HG02588 (cell line): ENCODE results near the gene TDRD12.
"Not testable (repeated sequence)": the region's sequence is repeated elsewhere in the genome, so short reads cannot be mapped to it uniquely, and the experiment has no call there.

ENCODE experiments used
- ATAC-seq: cut with Tn5 transposase; IDR thresholded peaks from one replicate; pipeline ENCODE4 v1.9.1; 2021; ENCODE audit warnings: mild to moderate bottlenecking, moderate library complexity; ENCODE audit not compliant: unreplicated experiment

Gene TDRD12

DNA sequence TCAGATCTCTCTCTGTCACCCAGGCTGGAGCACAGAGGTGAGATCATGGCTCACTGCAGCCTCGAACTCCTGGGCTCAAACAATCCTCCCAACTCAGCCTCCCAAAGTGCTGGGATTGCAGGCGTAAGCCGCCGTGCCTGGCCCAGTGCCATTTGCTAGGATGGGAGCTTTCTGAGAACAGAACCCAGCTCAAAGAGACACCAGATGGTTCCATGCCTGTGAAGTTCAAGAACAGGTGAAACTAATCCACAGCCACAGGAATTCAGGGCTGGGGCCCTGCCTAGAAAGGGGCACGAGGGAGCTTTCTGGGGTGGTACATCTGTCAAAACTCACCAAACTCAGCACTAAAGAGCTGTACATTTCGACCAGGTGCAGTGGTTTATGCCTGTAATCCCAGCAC is 145.8 kb downstream of the TDRD12 start:
- ATAC-seq: no peak

DNA sequence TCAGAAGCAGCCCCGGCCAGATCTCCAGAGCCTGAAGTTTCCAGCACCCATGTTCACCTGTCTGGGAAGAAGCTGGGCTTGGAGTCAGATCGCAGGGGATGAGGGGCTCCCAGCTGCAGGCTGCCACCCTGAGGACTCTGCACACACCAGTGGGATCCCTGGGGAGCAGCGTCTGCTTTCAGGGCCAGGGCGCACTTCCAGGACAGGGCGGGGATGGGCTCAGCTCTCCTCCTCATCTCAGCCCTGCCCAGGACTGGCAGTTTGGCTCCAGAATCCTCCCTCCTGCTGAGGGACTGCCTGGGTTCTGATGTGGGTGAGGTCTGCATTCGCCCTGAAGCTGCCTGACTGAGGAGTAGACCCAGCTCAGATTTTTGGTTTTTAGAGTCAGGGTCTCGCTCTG is 146.5 kb downstream of the TDRD12 start:
- no peak for ATAC-seq

DNA sequence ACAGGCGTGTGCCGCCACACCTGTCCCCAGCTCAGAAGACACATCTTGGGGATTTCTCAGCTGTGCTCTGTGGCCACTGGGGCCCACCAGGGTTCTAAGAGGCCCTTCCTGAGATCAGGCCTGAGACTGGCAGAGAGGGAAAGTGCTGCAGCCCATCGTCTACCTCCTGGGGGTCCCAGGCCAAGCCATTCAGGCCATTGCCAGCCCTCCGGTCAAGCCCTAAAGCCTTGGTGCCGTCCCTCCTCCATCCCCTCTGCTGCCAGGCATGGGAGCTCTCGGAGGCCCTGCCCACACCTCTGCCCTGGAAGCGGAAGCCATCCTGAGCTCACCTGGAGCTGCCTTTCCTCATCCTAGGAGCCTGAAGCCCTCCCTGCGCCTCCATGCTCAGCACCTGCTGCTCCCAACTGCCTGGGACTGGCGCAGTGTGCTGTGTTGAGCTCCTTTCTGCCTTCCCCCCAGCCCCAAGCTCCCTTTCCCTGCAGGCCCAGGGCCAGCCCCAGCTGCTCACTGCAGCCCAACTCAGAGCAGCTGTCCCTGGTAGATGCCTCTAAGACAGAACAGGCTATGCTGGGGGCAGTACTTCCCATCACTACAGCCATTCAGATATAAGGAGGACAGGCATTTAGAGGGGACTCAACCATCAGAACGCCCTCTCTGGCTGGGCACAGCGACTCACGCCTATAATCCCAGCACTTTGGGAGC is 147.1 kb downstream of the TDRD12 start:
- ATAC-seq: no peak

DNA sequence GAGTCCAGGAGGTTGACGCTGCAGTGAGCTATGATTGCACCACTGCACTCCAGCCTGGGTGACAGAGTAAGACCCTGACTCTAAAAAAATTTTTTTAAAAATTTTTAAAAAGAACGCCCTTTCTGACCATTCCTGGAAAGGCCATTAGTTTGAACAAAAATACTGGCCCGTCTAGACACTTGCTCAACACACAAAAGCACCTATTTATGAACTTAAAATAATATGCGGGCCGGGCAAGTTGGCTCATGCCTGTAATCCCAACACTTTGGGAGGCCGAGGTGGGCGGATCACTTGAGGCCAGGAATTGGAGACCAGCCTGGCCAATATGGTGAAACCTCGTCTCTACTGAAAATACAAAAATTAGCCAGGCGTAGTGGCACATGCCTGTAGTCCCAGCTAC is 147.9 kb downstream of the TDRD12 start:
- not testable (repeated sequence) for ATAC-seq

DNA sequence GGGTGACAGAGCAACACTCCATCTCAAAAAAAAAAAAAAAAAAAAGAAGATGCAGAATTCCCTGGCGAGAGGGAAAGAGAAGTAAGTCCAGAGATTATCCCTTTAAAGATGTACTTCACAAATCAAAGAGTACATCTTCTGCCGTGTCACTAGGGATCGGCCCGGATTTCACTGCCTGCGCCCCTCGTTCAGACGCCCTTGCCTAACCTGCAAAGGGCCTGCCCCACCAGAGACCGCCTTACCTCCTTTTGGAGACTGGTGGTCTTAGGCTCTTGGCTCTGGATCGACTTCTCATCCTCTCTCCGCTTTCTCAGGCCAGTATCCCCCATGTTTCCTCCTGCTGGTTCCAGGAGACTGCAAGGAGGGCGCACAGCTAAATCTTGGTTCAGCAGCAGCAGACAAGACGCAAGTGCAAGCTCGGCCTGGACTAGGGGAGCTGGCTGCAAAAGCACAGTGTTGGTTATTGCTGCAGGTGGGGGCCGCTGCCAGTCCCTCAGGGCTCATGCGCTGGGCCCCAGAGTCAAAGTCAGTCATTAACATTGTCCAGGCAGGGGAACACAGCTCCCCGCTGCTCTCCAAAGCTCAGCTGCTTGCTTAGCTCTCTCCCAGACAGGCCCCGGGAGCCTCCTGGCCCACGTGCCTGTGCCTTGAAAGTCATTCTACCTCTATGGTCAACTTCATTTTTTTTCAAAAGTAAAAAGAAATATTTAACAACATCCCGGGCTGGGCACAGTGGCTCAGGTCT is 148.8 kb downstream of the TDRD12 start:
- ATAC-seq: no peak

DNA sequence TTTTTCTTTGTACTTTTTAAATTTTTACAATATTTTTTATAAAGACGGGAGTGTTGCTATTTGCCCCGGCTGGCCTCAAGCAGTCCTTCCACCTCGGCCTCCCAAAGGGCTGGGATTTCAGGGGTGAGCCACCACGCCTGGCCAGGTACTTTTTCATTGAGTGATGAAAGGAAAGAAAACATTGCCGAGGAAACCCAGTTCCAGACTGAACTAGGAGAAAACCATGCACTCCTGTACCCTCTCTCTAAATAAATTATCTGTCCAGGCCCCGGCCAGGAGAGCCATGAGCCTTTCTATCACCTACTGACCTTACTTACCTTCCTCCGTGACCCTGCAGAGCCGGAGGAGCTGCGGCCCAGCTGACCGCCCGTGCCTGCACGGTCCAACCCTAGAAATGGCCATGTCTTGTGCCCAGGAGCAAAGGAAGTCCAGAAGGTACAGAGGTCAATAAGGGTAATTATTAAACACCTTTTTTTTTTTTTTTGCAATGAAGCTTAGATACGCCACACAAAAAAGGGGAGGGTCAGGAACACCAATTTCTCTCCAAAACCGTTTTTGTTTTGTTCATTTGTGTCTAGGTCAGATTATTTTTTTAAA is 149.9 kb downstream of the TDRD12 start, which contains the start of gene SLC7A9:
TSS of gene SLC7A9 (minus strand) at position 399 of the 597 bp plus-strand sequence. CDS start 1,233 bp downstream, outside the sequence.
- ATAC-seq: no peak

DNA sequence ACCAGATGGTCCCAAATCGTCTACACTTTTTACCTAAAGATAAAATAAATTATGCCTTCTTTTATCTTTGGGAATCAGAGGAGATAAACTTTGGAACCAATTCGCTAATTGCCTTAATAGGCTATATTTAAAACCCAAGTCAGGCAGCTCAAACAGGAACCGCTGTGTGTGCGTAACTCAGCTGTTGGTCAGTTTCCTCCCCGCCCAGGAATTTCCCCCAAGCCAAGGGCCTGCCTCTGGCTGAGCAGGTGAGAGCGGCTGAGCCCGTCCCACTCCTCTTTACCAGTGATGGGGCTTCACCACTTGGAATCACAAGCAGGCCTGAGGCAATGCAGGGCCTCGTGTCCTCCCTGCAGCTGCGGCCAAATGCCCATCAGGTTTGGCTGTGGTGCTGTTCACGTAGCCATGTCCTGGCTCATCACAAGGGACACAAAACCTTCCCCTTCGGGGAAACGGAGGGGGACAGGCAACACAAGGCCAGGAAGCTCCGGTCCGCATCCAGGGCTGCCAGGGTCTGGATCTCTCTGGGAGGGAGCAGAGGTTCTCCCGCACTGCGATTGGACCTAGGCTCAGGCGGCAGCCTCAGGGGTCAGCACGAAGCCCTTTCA is 150.5 kb downstream of the TDRD12 start:
- no peak for ATAC-seq

DNA sequence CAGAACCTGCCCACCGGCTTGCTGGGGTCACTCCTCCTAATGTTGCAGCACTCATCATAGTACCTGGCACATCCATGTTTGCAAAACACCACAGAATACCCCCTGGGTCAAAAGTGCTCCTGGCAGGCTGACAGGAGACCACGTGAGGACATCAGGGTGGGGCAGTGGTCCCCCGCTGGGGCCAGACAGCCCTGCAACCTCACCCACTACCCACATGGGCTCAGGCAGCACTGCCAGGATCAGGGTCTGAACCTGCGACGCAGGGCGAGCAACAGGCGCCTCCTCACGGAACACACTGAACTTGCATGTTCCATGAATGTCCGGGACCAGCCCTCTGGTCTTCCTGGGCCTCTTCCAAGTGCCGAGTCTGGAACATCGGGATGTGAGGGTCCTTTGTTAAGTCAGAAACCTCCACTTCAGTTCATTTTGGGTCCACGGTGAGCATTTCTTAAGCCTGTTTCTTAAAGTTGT is 151.4 kb downstream of the TDRD12 start:
- no peak for ATAC-seq

DNA sequence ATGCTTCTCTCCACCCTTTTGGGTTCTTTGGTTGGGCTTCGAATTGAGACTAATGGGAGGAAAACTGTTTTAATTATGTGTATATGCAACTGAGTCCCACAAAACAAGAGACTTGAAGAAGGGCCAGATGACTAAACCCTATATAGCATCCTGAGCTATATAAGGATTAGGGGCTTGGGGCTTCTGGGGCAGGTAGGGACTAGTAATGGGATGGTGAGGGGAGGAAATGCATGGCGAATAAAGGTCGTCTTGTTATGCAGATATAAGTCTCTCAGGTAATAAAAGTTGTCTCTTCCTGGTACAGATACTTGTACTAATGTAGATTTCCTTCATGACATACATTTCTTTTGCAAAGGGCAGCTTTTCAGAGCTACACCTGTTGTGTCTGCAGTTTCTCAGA is 152.8 kb downstream of the TDRD12 start:
- ATAC-seq: no peak

DNA sequence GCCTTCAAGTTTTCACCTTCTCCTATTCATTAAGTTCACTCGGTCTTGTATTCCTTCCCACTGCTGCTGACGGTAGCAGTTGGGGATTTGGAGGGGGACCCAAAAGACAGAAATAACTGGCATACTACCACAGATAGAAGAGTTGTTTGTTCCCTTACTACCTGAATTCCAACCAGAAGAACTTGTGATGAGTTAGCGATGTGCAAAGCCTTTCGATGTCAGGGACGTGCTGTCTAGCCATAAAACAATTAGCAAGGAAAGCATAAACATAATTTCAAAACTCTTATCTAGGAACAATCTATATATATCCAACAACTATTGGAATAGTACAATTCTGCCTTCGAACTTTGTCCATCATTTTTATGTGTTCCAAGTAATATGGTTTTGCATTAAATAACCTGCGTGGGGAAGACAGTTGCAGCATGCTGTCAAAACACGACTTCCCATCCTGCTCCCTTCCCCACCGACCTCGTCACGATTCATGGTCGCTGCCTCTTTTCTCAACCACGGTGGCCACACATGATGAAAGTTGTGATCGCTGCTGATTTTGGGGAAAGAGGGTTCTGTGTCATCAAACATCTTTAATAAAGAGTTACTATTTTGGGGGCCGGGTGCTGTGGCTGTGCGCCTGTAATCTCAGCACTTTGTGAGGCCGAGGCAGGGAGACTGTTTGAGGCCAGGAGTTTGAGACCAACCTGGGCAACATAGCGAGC is 153.8 kb downstream of the TDRD12 start:
- no peak for ATAC-seq

DNA sequence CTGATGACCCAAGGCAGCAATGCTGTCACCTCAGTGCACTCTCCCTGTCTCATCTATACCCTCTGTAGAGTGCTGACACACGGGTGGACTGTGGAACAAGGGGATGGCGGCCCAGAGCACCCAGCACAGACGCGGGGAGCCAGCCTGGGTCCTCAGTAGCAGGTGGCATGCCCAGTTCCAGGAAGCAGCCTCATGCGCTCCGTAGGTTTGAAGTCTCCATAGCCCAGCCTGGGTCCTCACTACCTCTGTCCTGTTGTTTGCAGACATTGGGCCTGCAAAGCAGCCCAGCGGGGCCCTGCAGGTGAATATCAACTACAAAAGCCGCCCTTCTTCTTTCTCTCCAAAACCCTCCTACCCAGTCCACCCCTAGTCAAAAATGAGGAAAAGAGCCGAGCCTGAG is 155.0 kb downstream of the TDRD12 start:
- no peak for ATAC-seq

DNA sequence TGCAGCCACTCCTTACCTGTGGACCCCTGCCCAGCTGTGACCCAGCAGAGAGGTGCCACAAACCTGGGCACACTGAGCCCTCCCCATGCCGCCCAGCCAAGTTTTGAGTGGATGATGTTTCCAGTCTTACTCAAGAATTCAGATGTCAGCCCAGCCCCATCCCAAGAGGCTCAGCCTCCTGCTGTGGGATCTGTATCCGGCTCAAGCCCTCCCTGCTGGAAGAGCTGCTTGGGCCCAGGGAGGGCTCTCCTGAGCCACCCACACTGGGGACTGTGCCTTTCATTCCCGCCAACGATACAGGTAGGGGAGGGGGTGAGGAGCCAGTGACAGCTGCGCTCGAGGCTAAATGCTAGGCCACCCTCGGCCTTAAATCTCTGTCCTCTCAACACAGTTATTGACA is 155.9 kb downstream of the TDRD12 start:
- no peak for ATAC-seq

DNA sequence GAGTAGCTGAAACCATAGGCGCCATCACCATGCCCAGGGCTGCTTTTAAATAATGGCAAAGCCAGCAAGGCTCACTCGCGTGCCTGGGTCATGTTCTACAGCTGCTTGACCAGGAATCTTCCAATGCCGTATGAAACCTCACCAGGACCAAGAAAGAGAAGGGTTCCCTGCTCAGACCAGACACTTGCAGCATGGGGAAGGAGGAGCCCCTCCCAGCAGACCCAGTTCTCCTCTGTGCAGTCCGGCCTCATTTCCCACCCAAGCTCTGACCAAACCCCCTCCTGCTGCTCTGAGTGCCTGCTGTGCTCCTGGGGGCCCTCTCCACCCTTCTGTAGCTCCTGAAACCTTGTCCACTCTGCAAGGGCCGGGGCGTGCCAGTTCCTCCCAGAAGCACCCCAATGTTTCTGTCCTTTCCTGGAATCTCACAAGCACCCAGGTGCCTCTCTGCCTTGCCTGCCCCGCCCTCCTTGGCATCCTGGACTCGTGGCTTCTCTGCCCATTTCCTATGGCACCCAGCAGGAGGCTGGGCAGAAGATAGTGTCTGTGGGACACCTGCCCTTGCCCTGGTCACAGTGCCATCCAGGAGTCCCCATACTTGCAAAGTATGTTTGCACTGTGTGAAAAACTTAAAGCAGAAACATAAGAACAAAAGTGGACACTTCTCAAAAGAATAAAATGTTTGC is 156.8 kb downstream of the TDRD12 start:
- ATAC-seq: no peak

DNA sequence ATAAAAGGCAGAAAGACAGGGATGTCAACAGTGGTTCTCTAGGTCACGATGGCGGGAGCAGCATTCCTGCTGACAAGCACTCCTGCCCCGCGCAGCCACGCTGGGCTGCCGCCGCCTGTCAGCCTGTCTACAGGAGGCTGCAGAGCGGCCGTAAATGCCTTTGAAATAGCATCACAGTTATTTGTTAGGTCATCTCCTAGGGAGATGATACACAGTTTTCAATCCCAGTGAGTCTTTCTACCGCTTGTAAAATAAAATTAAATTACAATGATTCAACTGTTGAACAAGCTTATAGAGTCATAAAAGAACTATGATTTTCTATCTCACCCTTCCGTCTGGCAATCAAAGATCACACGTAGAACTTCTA is 157.3 kb downstream of the TDRD12 start:
- ATAC-seq: no peak
